SK-N-MC (cell line): Measurements from ENCODE around the gene TNIK.

ENCODE experiments used
- DNase-seq: peaks from one replicate; pipeline ENCODE4 v3.0.0-alpha.2; 2011; ENCODE audit warnings: low read depth, low spot score
- H3K27ac ChIP-seq: fragments of 200-600 bp; sonication (generic); 2 replicates; pipeline ENCODE4 v1.5.1; 2016; ENCODE audit warnings: mixed run types
- H3K36me3 ChIP-seq: fragments of 200-600 bp; sonication (generic); 2 replicates; pipeline ENCODE4 v1.6.1; 2017; ENCODE audit warnings: antibody characterized with exemption, low read length, mixed read lengths; ENCODE audit not compliant: insufficient read depth
- H3K4me3 ChIP-seq: fragments of 200-600 bp; sonication (generic); 2 replicates; pipeline ENCODE4 v1.5.1; 2016
- H3K9ac ChIP-seq: fragments of 200-600 bp; sonication (generic); 2 replicates; pipeline ENCODE4 v1.8.0; 2017; ENCODE audit warnings: mixed run types, mixed read lengths; ENCODE audit not compliant: insufficient read length
- H3K9me3 ChIP-seq: fragments of 200-600 bp; sonication (generic); 2 replicates; pipeline ENCODE4 v1.6.1; 2017; ENCODE audit warnings: low read depth, mild to moderate bottlenecking, antibody characterized with exemption, low read length, moderate library complexity, mixed read lengths
- EZH2 ChIP-seq: fragments of 200-600 bp; sonication (generic); IDR thresholded peaks from one replicate; pipeline ENCODE4 v1.6.1; 2017; ENCODE audit warnings: antibody characterized with exemption
- FOXP2 ChIP-seq: optimal IDR thresholded peaks from 2 replicates; pipeline ENCODE3; 2011; ENCODE audit warnings: mild to moderate bottlenecking, moderate library complexity; ENCODE audit not compliant: insufficient read depth; ENCODE audit errors: extremely low read length, control extremely low read depth
- POLR2AphosphoS5 ChIP-seq: IDR thresholded peaks from 2 replicates; pipeline ENCODE4 v1.6.1; 2012; ENCODE audit warnings: mild to moderate bottlenecking, low read depth, low read length, borderline replicate concordance

TNIK gene

DNA sequence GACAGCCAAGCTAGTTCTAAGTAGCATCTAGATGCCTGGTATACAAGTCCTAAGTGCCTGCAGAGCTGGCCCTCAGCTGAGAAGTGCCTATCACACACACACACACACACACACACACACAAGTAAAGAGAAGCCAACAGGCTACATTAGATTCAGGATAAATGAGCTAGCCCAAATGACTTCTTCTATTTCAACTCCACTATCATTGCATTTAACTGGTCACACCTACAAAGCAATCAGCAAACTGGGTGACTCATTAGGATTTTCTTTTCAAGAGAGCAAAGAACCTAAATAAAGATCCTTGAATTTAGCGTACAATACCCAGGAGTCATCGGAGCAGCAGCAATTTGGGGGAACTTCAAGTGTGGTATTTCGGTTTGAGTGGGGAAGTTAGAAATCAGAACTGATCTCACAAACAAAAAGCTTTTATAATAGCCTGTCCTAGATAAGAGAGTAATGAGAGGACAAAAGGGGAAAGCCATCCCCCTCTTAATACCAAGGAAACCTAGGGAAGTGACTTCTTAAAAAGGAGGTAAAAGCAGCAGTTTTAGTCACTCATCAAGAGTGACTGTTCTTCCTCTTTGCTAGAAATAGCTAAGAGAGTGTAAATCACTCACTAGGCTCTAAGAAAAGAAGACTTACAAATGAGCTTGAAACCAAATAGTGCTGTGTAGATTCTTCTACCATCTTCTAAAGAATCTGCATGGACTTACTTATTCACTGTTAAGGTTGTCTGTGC is 112.7 kb downstream of the TNIK start:
- Histone ChIP-seq H3K36me3 (no peaks in the 10 kb centered on the region), H3K9me3 (no peaks in the 10 kb centered on the region), H3K4me3 (peak overlapping the region; percentile 66), H3K27ac (peak overlapping the region; percentile 89), H3K9ac (no peak overlapping the region)
- TF ChIP-seq POLR2AphosphoS5 (no peak), FOXP2 (no peak), EZH2 (no peak)
- no peak for DNase-seq

DNA sequence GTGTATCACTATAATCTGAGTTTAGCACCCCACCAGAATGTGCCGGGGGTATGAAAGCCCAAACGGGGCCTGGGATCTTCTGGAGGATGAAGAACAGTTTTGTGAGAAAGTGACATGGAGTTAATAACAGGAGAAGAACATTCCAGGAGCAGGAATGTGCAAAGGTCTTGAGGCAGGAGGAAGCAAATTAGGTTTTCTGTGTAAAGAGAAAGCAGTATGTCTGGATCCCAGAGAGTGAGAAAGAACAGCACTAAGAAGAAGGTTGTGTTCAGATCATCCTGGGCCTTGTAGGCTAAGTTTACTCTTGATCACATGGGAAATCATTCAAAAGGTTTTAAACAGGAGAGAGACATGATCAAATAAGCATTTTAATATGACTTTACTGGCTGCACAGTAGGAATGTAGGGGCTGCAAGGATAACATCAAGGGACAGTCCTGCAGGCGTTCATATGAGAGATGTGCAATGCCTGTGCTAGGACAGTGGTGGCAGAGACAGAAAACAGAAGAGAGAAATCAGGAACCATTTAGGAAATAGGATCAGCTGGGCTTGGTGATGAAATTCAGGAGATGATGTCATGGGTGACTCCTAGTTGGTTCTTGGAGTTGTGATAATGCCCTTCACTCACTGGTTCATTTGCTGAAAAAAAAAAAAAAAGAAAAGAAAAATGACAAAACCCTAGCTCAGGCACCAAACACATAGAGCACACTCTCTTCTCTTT is 113.5 kb downstream of the TNIK start:
- no peak overlapping the region for H3K9ac ChIP-seq

DNA sequence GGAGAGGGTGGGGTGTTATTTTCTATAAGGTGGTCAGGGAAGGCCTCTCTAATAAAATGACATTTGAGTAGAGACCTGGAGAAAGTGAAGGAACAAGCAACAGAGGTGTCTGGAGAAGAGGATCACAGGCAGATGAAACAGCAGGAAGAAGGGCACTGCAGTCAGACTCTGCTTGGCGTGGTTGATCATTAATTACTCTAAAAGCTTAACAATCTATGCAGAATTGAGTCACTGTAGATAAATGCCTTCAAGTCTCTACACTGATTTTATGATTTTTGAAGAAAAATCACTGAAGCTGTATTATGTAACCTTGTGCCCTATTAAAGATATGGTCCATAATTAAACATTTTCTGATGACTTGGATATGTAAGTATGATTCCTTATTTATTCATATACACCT is 114.2 kb downstream of the TNIK start:
- Histone ChIP-seq H3K9me3 (no peaks in the 10 kb centered on the region), H3K4me3 (no peak overlapping the region)

More for the DNA sequence above, 113.5 kb downstream of the TNIK start:
- H3K4me3 ChIP-seq, result peak overlapping the region; percentile 66
- no peak for DNase-seq
- no peaks in the 10 kb centered on the region for H3K9me3 ChIP-seq
- TF ChIP-seq FOXP2 (no peak), EZH2 (no peak), POLR2AphosphoS5 (no peak)
- H3K27ac ChIP-seq, result peak overlapping the region; percentile 89; the same call in 1 of the 2 replicates
- no peaks in the 10 kb centered on the region for H3K36me3 ChIP-seq

GRCh38 chr3:171345107-171345843 is 114.9 kb downstream of the TNIK start:
- Histone ChIP-seq H3K36me3 (no peaks in the 10 kb centered on the region), H3K9me3 (no peaks in the 10 kb centered on the region), H3K9ac (no peak overlapping the region), H3K27ac (no peak overlapping the region), H3K4me3 (no peak overlapping the region)
- DNase-seq, result no peak
- TF ChIP-seq POLR2AphosphoS5 (no peak), FOXP2 (no peak), EZH2 (no peak)

More for the DNA sequence above, 114.2 kb downstream of the TNIK start:
- TF ChIP-seq EZH2 (no peak), FOXP2 (no peak), POLR2AphosphoS5 (no peak)
- no peak for DNase-seq
- Histone ChIP-seq H3K9ac (no peak overlapping the region), H3K27ac (no peak overlapping the region), H3K36me3 (no peaks in the 10 kb centered on the region)

GRCh38 chr3:171343693-171344092 is 116.5 kb downstream of the TNIK start:
- no peak for TF ChIP-seq FOXP2
- no peak for TF ChIP-seq EZH2
- Histone ChIP-seq H3K4me3 (no peak overlapping the region), H3K36me3 (no peaks in the 10 kb centered on the region), H3K9ac (no peak overlapping the region), H3K9me3 (no peaks in the 10 kb centered on the region), H3K27ac (no peak overlapping the region)
- no peak for DNase-seq

- H3K4me3 ChIP-seq, result no peak overlapping the region
- no peak for TF ChIP-seq FOXP2
- no peak for TF ChIP-seq EZH2
- no peak for TF ChIP-seq POLR2AphosphoS5
- no peak for DNase-seq
- no peak overlapping the region for H3K9ac ChIP-seq
- no peaks in the 10 kb centered on the region for H3K9me3 ChIP-seq
- H3K36me3 ChIP-seq, result no peaks in the 10 kb centered on the region
- no peak overlapping the region for H3K27ac ChIP-seq
Observed at GRCh38 chr3:171342783-171343420, 117.3 kb downstream of the TNIK start.

- Histone ChIP-seq H3K4me3 (no peak overlapping the region), H3K27ac (no peak overlapping the region), H3K9ac (no peak overlapping the region), H3K36me3 (no peaks in the 10 kb centered on the region), H3K9me3 (no peaks in the 10 kb centered on the region)
- TF ChIP-seq FOXP2 (no peak), POLR2AphosphoS5 (no peak), EZH2 (no peak)
- no peak for DNase-seq
Observed at GRCh38 chr3:171342200-171342599, 118.0 kb downstream of the TNIK start.

- H3K4me3 ChIP-seq, result no peak overlapping the region
- no peaks in the 10 kb centered on the region for H3K9me3 ChIP-seq
- H3K9ac ChIP-seq, result no peak overlapping the region
- H3K36me3 ChIP-seq, result no peaks in the 10 kb centered on the region
- H3K27ac ChIP-seq, result no peak overlapping the region
- DNase-seq, result no peak
- TF ChIP-seq EZH2 (no peak), FOXP2 (no peak), POLR2AphosphoS5 (no peak)
Observed at GRCh38 chr3:171340434-171340833, 119.8 kb downstream of the TNIK start.
